ENCODE data around the gene ATN1.

ATN1 gene

GRCh38 chr12:6980075-6980474 lies 52.3 kb downstream of the ATN1 start:
- no peak for DNase-seq

GRCh38 chr12:6980740-6981139 lies 53.0 kb downstream of the ATN1 start:
- no peak for DNase-seq

- no peak for DNase-seq
Measured at GRCh38 chr12:6981152-6982052, 53.6 kb downstream of the ATN1 start.

GRCh38 chr12:6982532-6982931 lies 54.8 kb downstream of the ATN1 start:
- DNase-seq = no peak

GRCh38 chr12:6987956-6988553 lies 60.3 kb downstream of the ATN1 start:
- no peak for DNase-seq
